HAP-1 (cell line): ENCODE measurements around the gene EML6.
A peak's percentile ranks its signal among the peaks of the same experiment; 100 is the strongest.

Experiments used
- DNase-seq, 2 experiments: peaks; one replicate each; pipeline ENCODE4 v3.0.0-alpha.2; 2016 to 2020; ENCODE audit warnings: low spot score in 2 of 2
- H3K27me3 ChIP-seq: fragments of 250-450 bp; sonication (Bioruptor Pico); 2 replicates; pipeline ENCODE4 v1.5.1; 2020; ENCODE audit warnings: low read depth, mild to moderate bottlenecking, moderate library complexity
- H3K36me3 ChIP-seq: fragments of 250-450 bp; sonication (Bioruptor Pico); replicated peaks from 2 replicates; pipeline ENCODE4 v1.5.1; 2020; ENCODE audit warnings: mild to moderate bottlenecking
- H3K4me1 ChIP-seq: fragments of 250-450 bp; sonication (Bioruptor Pico); 2 replicates; pipeline ENCODE4 v1.5.1; 2020; ENCODE audit warnings: mild to moderate bottlenecking
- H3K4me3 ChIP-seq: fragments of 250-450 bp; sonication (Bioruptor Pico); 2 replicates; pipeline ENCODE4 v1.5.1; 2020; ENCODE audit warnings: mild to moderate bottlenecking, moderate library complexity
- H3K9me3 ChIP-seq: fragments of 250-450 bp; sonication (Bioruptor Pico); 2 replicates; pipeline ENCODE4 v1.5.1; 2020; ENCODE audit warnings: mild to moderate bottlenecking, moderate library complexity
- in situ Hi-C: fragments of 300-500 bp; cut with MboI; formaldehyde crosslinking; loops from 3 replicates; pipeline ENCODE4 v1.14.3; 2020; ENCODE audit warnings: low sequenced_read_pairs, inconsistent platforms, mixed read lengths

The EML6 gene

DNA sequence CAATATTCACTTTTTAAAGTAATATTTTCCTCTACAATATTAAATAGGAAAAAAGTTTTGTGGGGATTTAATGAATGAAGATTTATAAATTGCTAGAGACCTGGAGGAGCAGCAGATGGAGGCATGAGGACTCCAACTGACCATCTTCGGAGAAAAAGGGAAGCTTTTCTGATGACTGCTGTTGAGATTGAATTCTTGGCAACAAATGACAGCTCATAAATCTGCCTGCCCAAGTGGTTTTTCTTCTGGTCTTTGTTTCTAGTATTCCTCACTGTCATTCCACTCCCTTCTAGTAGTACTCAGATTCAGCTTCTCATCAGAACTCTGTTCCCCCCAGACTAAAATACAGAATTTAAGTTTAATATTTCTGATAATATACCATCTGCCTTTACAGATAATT is 157.0 kb downstream of the EML6 start:
- Histone ChIP-seq H3K4me1 (peaks cover 10% of the 10 kb centered on the region), H3K27me3 (no peaks in the 10 kb centered on the region), H3K4me3 (no peak overlapping the region), H3K9me3 (no peaks in the 10 kb centered on the region), H3K36me3 (no peaks in the 10 kb centered on the region)
- DNase-seq = no peak
- in situ Hi-C loops = no loop called here

GRCh38 chr2:54881759-54882158 is 158.3 kb downstream of the EML6 start:
- no peaks in the 10 kb centered on the region for H3K27me3 ChIP-seq
- in situ Hi-C loops = no loop called here
- no peak for DNase-seq
- H3K9me3 ChIP-seq = no peaks in the 10 kb centered on the region
- no peaks in the 10 kb centered on the region for H3K36me3 ChIP-seq
- no peak overlapping the region for H3K4me3 ChIP-seq
- H3K4me1 ChIP-seq = no peaks in the 10 kb centered on the region; the same call in 1 of the 2 replicates

DNA sequence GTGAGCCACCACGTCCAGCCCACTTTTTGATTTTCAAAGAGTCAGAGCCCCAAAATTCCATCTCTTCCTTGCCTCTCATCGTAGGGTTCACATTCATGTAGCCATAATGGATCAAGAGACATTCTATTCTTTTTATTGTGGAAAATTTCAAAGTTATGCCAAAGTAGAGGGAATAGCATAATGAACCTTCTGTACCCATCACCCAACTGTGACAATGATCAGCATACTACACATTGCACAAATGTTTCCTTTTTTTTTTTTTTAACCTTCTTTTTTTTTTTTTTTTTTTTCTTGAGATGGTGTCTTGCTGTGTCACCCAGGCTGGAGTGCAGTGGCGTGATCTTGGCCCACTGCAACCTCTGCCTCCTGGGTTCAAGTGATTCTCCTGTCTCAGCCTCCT is 162.4 kb downstream of the EML6 start:
- Histone ChIP-seq H3K36me3 (no peaks in the 10 kb centered on the region), H3K4me1 (no peaks in the 10 kb centered on the region), H3K27me3 (no peaks in the 10 kb centered on the region), H3K9me3 (no peaks in the 10 kb centered on the region), H3K4me3 (no peak overlapping the region)
- no peak for DNase-seq
- in situ Hi-C loops = no loop called here

- in situ Hi-C loops = no loop called here
- Histone ChIP-seq H3K36me3 (no peaks in the 10 kb centered on the region), H3K27me3 (no peaks in the 10 kb centered on the region), H3K4me1 (no peaks in the 10 kb centered on the region), H3K9me3 (no peaks in the 10 kb centered on the region), H3K4me3 (no peak overlapping the region)
- no peak for DNase-seq
These were observed 164.5 kb downstream of the EML6 start for GRCh38 chr2:54887850-54888545.

GRCh38 chr2:54889053-54889452 is 165.6 kb downstream of the EML6 start:
- H3K9me3 ChIP-seq = no peaks in the 10 kb centered on the region
- no peaks in the 10 kb centered on the region for H3K27me3 ChIP-seq
- in situ Hi-C loops = no loop called here
- no peaks in the 10 kb centered on the region for H3K4me1 ChIP-seq
- H3K36me3 ChIP-seq = no peaks in the 10 kb centered on the region
- H3K4me3 ChIP-seq = no peak overlapping the region
- DNase-seq = no peak

DNA sequence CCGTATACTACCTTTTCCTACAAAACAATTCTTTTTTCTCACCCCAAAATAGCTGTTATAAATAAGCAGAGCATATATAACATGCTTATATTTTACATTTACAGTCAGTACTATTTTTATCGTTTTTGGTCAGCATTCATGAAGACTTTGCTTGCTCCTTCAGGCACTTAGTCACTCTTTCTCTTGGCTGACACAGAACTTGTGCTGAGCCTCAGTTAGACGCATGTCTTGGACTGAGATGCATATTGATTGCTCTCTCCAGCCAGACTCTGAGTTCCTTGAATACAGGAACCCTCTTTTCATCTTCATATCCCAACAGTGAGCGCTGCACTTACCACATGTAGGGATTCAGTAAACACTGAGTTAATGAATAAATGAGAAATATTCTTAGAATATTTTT is 168.4 kb downstream of the EML6 start:
- DNase-seq = no peak
- Histone ChIP-seq H3K9me3 (0 out of 2 replicates have a peak, but pooled peaks cover 2% of the 10 kb centered on the region), H3K4me1 (no peaks in the 10 kb centered on the region), H3K36me3 (no peaks in the 10 kb centered on the region), H3K4me3 (no peak overlapping the region), H3K27me3 (no peaks in the 10 kb centered on the region)
- in situ Hi-C loops = no loop called here

- no peak for DNase-seq
- no peaks in the 10 kb centered on the region for H3K36me3 ChIP-seq
- in situ Hi-C loops = no loop called here
- H3K4me3 ChIP-seq = no peak overlapping the region
- no peaks in the 10 kb centered on the region for H3K4me1 ChIP-seq
- no peaks in the 10 kb centered on the region for H3K27me3 ChIP-seq
- 0 out of 2 replicates have a peak, but pooled peaks cover 2% of the 10 kb centered on the region for H3K9me3 ChIP-seq
These were observed 171.0 kb downstream of the EML6 start for GRCh38 chr2:54894467-54894866.

DNA sequence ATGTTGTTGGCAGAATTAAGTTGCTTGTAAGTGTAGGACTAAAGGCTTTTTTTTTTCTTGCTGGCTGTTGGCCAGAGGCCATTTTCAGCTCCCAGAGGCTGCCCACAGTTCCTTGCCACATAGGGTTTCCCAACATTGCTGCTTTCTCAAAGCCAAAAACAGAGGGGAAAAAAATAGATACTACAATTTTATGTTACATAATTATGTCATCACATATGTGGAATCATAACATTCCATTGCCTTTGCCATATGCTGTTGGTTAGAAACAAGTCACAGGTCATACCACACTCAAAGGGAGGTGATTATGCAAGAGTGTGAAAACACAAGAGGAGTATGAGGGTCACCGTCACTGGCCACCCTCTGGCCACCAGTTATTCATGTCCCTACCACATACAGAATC is 172.3 kb downstream of the EML6 start:
- Histone ChIP-seq H3K4me1 (no peaks in the 10 kb centered on the region), H3K27me3 (no peaks in the 10 kb centered on the region), H3K9me3 (0 out of 2 replicates have a peak, but pooled peaks cover 2% of the 10 kb centered on the region), H3K4me3 (no peak overlapping the region), H3K36me3 (no peaks in the 10 kb centered on the region)
- in situ Hi-C loops = no loop called here
- DNase-seq = no peak

GRCh38 chr2:54897420-54898310 is 174.2 kb downstream of the EML6 start:
- Histone ChIP-seq H3K4me3 (no peak overlapping the region), H3K36me3 (no peaks in the 10 kb centered on the region), H3K4me1 (no peaks in the 10 kb centered on the region), H3K9me3 (0 out of 2 replicates have a peak, but pooled peaks cover 2% of the 10 kb centered on the region), H3K27me3 (no peaks in the 10 kb centered on the region)
- in situ Hi-C loops = no loop called here
- no peak for DNase-seq

DNA sequence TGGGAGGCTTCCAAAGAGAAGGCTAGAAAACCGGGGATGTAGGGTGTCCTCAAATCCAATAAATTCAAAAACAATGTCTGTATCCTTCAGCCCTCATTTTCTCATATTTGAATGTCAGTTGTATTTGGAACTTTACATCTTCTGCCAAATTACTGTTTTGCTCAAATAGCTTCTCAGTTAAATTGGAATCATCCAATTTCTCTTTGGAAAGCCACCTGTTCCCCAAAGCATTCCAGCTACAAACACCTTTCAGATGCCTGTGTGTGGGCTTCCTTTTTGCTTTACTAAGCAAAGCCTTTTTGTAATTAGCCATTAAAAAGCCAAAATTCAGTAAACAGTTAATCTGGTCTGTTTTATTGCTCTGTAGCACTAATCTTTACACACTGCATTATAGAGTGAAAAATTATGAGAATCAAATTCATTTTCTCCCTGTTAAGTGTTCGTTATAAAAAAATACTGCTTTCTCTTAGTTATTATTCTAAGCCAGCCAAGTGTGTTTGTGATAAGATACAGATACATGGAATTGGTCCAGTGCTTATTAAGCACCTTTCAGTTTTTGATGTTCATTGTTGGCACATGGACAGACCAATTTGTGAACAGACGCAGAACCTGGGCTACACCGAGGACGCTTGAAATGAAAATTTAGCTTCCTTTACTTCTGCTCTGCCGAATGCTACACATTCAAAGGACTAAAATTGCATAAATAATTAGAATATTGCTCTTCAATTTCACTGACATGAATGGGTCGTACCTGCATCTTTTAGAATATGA is 175.2 kb downstream of the EML6 start:
- in situ Hi-C loops = no loop called here
- H3K9me3 ChIP-seq = 0 out of 2 replicates have a peak, but pooled peaks cover 2% of the 10 kb centered on the region
- no peaks in the 10 kb centered on the region for H3K27me3 ChIP-seq
- no peak overlapping the region for H3K4me3 ChIP-seq
- no peak for DNase-seq
- no peaks in the 10 kb centered on the region for H3K36me3 ChIP-seq
- no peaks in the 10 kb centered on the region; the same call in 1 of the 2 replicates for H3K4me1 ChIP-seq

DNA sequence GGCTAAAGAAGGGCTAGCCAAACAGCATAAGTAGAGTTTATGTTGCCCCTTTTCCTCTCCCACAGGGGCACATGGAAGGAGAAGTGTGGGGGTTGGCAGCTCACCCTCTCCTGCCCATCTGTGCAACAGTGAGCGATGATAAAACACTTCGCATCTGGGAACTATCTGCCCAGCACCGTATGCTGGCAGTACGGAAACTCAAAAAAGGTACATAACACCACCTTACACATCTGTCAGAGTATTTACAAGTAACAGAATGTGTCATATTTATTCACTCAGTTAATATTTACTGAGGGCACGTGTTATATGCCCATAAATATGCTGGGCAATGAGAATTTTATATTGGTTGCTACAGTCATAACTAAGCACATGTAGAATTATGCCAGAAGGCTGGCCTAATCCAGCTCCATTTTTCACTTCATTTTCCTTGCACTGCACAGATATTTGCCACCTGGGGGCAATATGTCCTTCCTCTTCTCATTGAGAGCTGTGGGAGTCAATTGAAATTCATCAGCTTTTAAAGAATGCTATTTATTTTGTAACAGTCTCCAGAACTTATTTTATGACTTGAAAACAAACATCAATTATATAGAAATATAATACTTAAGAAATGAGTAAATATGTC is 176.2 kb downstream of the EML6 start:
- DNase-seq = peak; percentile 22 to 32
- Histone ChIP-seq H3K4me3 (no peak overlapping the region), H3K36me3 (no peaks in the 10 kb centered on the region), H3K4me1 (no peaks in the 10 kb centered on the region; the same call in 1 of the 2 replicates), H3K9me3 (0 out of 2 replicates have a peak, but pooled peaks cover 2% of the 10 kb centered on the region), H3K27me3 (no peaks in the 10 kb centered on the region)
- in situ Hi-C loops = no loop called here

DNA sequence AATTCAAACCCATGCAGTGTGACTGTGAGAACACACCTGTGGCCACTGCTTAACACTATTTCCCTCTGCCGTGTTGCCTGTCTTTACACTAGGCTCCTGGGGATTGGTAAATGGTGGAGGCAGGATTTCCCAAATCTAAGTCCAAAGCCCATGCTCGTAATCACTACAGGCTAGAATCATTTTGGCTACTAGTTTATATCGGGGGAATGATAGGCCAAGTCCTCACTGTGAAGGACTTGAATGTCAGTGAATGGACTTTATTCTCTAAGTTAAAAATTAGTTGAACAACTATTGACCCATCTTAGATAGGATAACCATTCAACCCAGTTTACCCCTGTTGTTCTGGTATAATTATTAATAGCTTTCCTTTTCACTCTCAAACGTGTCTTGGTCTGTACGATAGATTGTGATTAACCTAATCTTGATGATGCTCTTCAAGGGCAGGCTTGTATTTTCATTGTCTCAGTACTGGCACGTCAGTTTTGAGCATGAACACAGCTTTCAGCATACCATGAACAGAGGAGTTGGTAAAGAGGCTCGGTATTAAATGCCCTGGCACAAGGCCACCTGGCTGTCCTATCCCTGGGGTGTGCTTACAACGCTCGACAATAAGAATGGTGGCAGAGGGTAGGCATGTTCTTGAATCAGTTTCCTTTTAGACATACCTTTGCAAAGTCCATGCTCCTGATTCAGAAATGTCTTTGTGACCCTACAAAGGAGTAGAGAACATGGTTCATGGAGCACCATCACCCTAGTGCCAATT is 177.9 kb downstream of the EML6 start:
- Histone ChIP-seq H3K27me3 (no peaks in the 10 kb centered on the region), H3K4me3 (no peak overlapping the region), H3K36me3 (no peaks in the 10 kb centered on the region), H3K4me1 (no peaks in the 10 kb centered on the region; the same call in 1 of the 2 replicates), H3K9me3 (no peaks in the 10 kb centered on the region)
- in situ Hi-C loops = no loop called here
- no peak for DNase-seq

- Histone ChIP-seq H3K4me1 (no peaks in the 10 kb centered on the region; the same call in 1 of the 2 replicates), H3K9me3 (no peaks in the 10 kb centered on the region), H3K27me3 (no peaks in the 10 kb centered on the region), H3K4me3 (no peak overlapping the region), H3K36me3 (no peaks in the 10 kb centered on the region)
- DNase-seq = no peak
- in situ Hi-C loops = no loop called here
These were observed 179.3 kb downstream of the EML6 start for GRCh38 chr2:54902763-54903162.
